Measurements from ENCODE around the gene CHST11.

The CHST11 gene

GRCh38 chr12:104638218-104638850 lies 181.6 kb downstream of the CHST11 start:
- H3K4me1 ChIP-seq (ENCODE audit: control insufficient read depth, insufficient read depth, low read length): no peaks in the 10 kb centered on the region
- no peaks in the 10 kb centered on the region for H3K36me3 ChIP-seq (ENCODE audit: control insufficient read depth in 2 of 2, insufficient read depth in 1 of 2, low read length in 2 of 2)
- POLR2A ChIA-PET: interaction anchor here (0.6 kb wide), 1 partner anchor 33 kb away, joined by 4 read pairs; no protein-coding TSS in a partner anchor
- H3K4me3 ChIP-seq (ENCODE audit: low read depth, low read length): no peak overlapping the region
- TF ChIP-seq ZNF423 (tag by site-specific recombination; IDR thresholded peaks at IDR 0.05) (no peak), ZNF830 (tag by site-specific recombination; IDR thresholded peaks at IDR 0.05; ENCODE audit: low read depth) (no peak), ZFP3 (tag by site-specific recombination; IDR thresholded peaks at IDR 0.05; ENCODE audit: low read depth) (no peak), GLIS1 (tag by site-specific recombination; IDR thresholded peaks at IDR 0.05) (no peak), MYNN (tag by site-specific recombination; IDR thresholded peaks at IDR 0.05; ENCODE audit: borderline replicate concordance) (no peak), ZNF514 (tag by site-specific recombination; IDR thresholded peaks at IDR 0.05) (no peak), ZNF792 (tag by site-specific recombination; IDR thresholded peaks at IDR 0.05) (no peak), AEBP2 (tag by site-specific recombination; IDR thresholded peaks at IDR 0.05; ENCODE audit: borderline replicate concordance) (no peak), ZFP41 (tag by site-specific recombination; IDR thresholded peaks at IDR 0.05; ENCODE audit: borderline replicate concordance) (no peak), ZNF26 (tag by site-specific recombination; IDR thresholded peaks at IDR 0.05) (no peak), SP7 (tag by site-specific recombination; IDR thresholded peaks at IDR 0.05) (no peak), ZNF223 (tag by site-specific recombination; IDR thresholded peaks at IDR 0.05) (no peak), PRDM10 (tag by site-specific recombination; IDR thresholded peaks at IDR 0.05) (no peak), BCL11A (tag by site-specific recombination; IDR thresholded peaks at IDR 0.05; ENCODE audit: low read depth) (no peak), GLI2 (tag by site-specific recombination; IDR thresholded peaks at IDR 0.05; ENCODE audit: borderline replicate concordance, low read depth) (no peak), ZNF624 (tag by site-specific recombination; IDR thresholded peaks at IDR 0.05) (no peak), ZNF544 (tag by site-specific recombination; IDR thresholded peaks at IDR 0.05) (no peak), ZNF366 (tag by site-specific recombination; conservative IDR thresholded peaks at IDR 0.05) (no peak)
- CTCF ChIA-PET: interaction anchor here (0.6 to 1.0 kb wide), 2 partner anchors 19 to 257 kb away, joined by 3 read pairs; no protein-coding TSS in a partner anchor
- H3K27ac ChIP-seq (ENCODE audit: extremely low read depth, low read depth, low read length): no peak overlapping the region
- H3K9me3 ChIP-seq (ENCODE audit: control insufficient read depth, insufficient read depth, low read depth, low read length): no peaks in the 10 kb centered on the region

GRCh38 chr12:104638851-104639240 lies 182.1 kb downstream of the CHST11 start:
- CTCF ChIA-PET: interaction anchor here (0.6 to 1.0 kb wide), 3 partner anchors 20 to 257 kb away, joined by 3 read pairs; no protein-coding TSS in a partner anchor
- no peaks in the 10 kb centered on the region for H3K36me3 ChIP-seq (ENCODE audit: control insufficient read depth in 2 of 2, insufficient read depth in 1 of 2, low read length in 2 of 2)
- no peak for TF ChIP-seq ZNF660 (tag by site-specific recombination; IDR thresholded peaks at IDR 0.05)
- no peak for TF ChIP-seq ZNF837 (tag by site-specific recombination; IDR thresholded peaks at IDR 0.05)
- TF ChIP-seq ZSCAN16 (tag by site-specific recombination; IDR thresholded peaks at IDR 0.05): no peak
- no peak for TF ChIP-seq ZNF202 (tag by site-specific recombination; IDR thresholded peaks at IDR 0.05; ENCODE audit: borderline replicate concordance)
- no peak for TF ChIP-seq ZNF169 (tag by site-specific recombination; IDR thresholded peaks at IDR 0.05)
- no peak for TF ChIP-seq ZBTB7A (tag by site-specific recombination; IDR thresholded peaks at IDR 0.05; ENCODE audit: low read depth)
- no peak for TF ChIP-seq GLIS1 (tag by site-specific recombination; IDR thresholded peaks at IDR 0.05)
- POLR2A ChIA-PET: no interaction called here
- H3K4me3 ChIP-seq (ENCODE audit: low read depth, low read length): no peak overlapping the region
- no peaks in the 10 kb centered on the region for H3K4me1 ChIP-seq (ENCODE audit: control insufficient read depth, insufficient read depth, low read length)
- no peak overlapping the region for H3K27ac ChIP-seq (ENCODE audit: extremely low read depth, low read depth, low read length)
- H3K9me3 ChIP-seq (ENCODE audit: control insufficient read depth, insufficient read depth, low read depth, low read length): no peaks in the 10 kb centered on the region

Measured in HEK293 (cell line).